ENCODE results near the gene CAMSAP3.

- no peak for TF ChIP-seq CTCF (IDR thresholded peaks at IDR 0.05)
- TF ChIP-seq POLR2AphosphoS5 (IDR thresholded peaks at IDR 0.05): no peak
Measured at GRCh38 chr19:7547159-7547558, 48.5 kb upstream of the CAMSAP3 start.
